Esophagus squamous epithelium (tissue), 4 donors: ENCODE results near the gene PLSCR1.

Source experiments
- POLR2A ChIP-seq, 4 donors: fragments of 450-650 bp; IDR thresholded peaks; one replicate each; pipeline ENCODE4 v1.6.1; 2017; ENCODE audit warnings: antibody characterized with exemption in 4 of 4, mild to moderate bottlenecking in 4 of 4, moderate library complexity in 3 of 4
- TF ChIP-seq, protein P1 (sequence below), 6 experiments: fragments of 450-650 bp in 4 of 6; fragments of 200-600 bp in 2 of 6; sonication (generic) in 2 of 6; IDR thresholded peaks; one replicate each; pipeline ENCODE4 v1.5.1; 2016 to 2019; ENCODE audit warnings: antibody characterized with exemption in 6 of 6, mild to moderate bottlenecking in 4 of 6, moderate library complexity in 4 of 6

DNA sequence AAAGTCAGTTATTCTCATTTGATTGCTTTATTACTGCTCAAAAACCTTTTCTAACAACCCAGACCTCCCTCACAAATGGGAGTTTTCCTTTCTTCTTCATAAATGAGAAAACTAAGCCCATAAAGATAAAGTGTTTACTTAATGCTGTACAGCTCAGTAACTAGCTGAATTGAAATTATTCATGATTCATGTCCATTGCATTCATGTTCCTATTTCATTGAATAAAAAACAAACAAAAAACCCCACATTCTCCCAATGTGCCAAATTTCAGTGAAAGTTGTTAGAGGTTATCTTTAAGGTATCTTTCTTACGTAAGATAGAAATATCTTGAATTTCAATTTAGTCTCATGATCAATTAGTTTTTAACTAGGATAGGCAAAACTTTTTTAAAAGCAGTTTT is 77.8 kb downstream of the PLSCR1 start:
- TF ChIP-seq, protein P1, sequence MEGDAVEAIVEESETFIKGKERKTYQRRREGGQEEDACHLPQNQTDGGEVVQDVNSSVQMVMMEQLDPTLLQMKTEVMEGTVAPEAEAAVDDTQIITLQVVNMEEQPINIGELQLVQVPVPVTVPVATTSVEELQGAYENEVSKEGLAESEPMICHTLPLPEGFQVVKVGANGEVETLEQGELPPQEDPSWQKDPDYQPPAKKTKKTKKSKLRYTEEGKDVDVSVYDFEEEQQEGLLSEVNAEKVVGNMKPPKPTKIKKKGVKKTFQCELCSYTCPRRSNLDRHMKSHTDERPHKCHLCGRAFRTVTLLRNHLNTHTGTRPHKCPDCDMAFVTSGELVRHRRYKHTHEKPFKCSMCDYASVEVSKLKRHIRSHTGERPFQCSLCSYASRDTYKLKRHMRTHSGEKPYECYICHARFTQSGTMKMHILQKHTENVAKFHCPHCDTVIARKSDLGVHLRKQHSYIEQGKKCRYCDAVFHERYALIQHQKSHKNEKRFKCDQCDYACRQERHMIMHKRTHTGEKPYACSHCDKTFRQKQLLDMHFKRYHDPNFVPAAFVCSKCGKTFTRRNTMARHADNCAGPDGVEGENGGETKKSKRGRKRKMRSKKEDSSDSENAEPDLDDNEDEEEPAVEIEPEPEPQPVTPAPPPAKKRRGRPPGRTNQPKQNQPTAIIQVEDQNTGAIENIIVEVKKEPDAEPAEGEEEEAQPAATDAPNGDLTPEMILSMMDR (IDR thresholded peaks at IDR 0.05), result no peak
- TF ChIP-seq POLR2A (IDR thresholded peaks at IDR 0.05), result no peak
